ENCODE data around the gene CES5A.

GRCh38 chr16:55842369-55843104 lies 32.6 kb downstream of the CES5A start:
- no peak for TF ChIP-seq POLR2A (IDR thresholded peaks at IDR 0.05)
- TF ChIP-seq, protein P1, sequence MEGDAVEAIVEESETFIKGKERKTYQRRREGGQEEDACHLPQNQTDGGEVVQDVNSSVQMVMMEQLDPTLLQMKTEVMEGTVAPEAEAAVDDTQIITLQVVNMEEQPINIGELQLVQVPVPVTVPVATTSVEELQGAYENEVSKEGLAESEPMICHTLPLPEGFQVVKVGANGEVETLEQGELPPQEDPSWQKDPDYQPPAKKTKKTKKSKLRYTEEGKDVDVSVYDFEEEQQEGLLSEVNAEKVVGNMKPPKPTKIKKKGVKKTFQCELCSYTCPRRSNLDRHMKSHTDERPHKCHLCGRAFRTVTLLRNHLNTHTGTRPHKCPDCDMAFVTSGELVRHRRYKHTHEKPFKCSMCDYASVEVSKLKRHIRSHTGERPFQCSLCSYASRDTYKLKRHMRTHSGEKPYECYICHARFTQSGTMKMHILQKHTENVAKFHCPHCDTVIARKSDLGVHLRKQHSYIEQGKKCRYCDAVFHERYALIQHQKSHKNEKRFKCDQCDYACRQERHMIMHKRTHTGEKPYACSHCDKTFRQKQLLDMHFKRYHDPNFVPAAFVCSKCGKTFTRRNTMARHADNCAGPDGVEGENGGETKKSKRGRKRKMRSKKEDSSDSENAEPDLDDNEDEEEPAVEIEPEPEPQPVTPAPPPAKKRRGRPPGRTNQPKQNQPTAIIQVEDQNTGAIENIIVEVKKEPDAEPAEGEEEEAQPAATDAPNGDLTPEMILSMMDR (IDR thresholded peaks at IDR 0.05) = peak in 1 of 3 donors; percentile 35

Measured in lower leg skin (tissue), 3 donors.